A549 treated with DMSO at 1 μM for 4 hours (cell line): ENCODE data around the gene STT3A. TPM values are rescaled to one million over a fixed set of nuclear protein-coding genes. Genes with fewer than 3 reads are reported as not detected.

Experiments used
- total RNA-seq: library from RNA; stranded (reverse); fragments of 200-300 nt; extraction: Qiagen RNA extraction; gene quantifications from 5 replicates; pipeline ENCODE4 v1.2.3, GENCODE V29; 2022; ENCODE audit warnings: low read depth

Gene STT3A
- 94.3 to 115 TPM (median 111 TPM) in 5 replicates for total RNA-seq

GRCh38 chr11:125592305-125593113 lies at the start of gene STT3A:
TSS of gene STT3A (plus strand) at chr11:125592852. CDS start at chr11:125595916, 3,064 bp downstream.

GRCh38 chr11:125568970-125569914 lies 23.4 kb upstream of the STT3A start, which contains the start of gene EI24:
TSS of gene EI24 (plus strand) at chr11:125569477. CDS start at chr11:125572528, 3,051 bp downstream.

GRCh38 chr11:125624756-125625213 lies 32.1 kb downstream of the STT3A start, which contains the start of gene CHEK1:
TSS of gene CHEK1 (plus strand) at chr11:125625163. CDS start at chr11:125626769, 1,606 bp downstream.

Other genes with a start within 250 kb of the STT3A start
- gene FEZ1, start 96.6 kb upstream of the STT3A start, total RNA-seq = 0.55 to 0.69 TPM (median 0.55 TPM) in 5 replicates
- gene EI24, start 23.4 kb upstream of the STT3A start, total RNA-seq = 93.7 to 111 TPM (median 108 TPM) in 5 replicates
- 31.8 to 36.3 TPM (median 34.7 TPM) in 5 replicates for gene CHEK1, start 32.3 kb downstream of the STT3A start, total RNA-seq
- not detected in 5 replicates for gene ACRV1, start 88.0 kb downstream of the STT3A start, total RNA-seq
- gene PATE1, start 153.4 kb downstream of the STT3A start, total RNA-seq = not detected in 5 replicates
- gene PATE2, start 186.0 kb downstream of the STT3A start, total RNA-seq = not detected in 5 replicates
- not detected in 5 replicates for gene PATE3, start 195.3 kb downstream of the STT3A start, total RNA-seq
- not detected in 5 replicates for gene PATE4, start 240.5 kb downstream of the STT3A start, total RNA-seq